Measurements from ENCODE around the gene RBMS3. TPM values are rescaled to one million over a fixed set of nuclear protein-coding genes. Genes with fewer than 3 reads are reported as not detected.

Gene RBMS3
- total and polyA plus RNA-seq, 2 of the 8 experiments (the other 6 are each of a cell fraction or from before 2014, with no cell fraction given), result 3.7 to 6.9 TPM

DNA sequence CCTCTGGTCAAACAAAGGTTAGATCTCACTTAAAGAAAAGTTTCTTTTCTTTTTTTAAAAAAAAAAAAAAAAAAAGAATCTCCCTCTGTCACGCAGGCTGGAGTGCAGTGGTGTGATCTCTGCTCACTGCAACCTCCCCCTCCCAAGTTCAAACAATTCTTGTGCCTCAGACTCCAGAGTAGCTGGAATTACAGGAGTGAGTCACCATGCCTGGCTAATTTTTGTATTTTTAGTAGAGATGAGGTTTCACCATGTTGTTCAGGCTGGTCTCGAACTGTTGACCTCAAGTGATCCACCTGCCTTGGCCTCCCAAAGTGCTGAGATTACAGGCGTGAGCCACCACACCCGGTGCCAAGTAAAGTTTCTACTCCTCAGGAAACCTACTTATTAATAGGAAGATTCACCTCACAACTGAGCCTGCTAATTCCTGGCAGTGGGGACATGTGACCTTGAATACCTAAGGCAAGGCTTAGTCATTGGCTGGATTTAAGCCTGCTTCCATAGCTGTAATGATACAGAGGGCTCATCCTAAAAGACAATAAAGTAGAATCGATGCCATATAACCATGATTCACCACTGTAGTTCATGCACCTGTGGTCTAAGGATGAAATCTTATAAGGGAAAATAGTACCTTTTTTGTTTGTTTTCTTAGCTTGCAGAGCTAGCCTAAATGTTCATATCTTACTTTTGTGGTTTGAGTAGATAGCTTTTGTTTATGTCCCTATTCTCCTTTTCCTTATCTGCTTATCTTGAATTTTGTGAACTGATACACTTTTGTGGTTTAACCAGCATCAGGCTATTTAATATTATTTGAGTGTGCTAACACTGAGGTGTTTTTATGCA, 24.8 kb upstream of the RBMS3 start:
- Histone ChIP-seq H4K5ac (ENCODE audit: insufficient read length, low read depth, low read length) (no peak overlapping the region), H3K79me2 (ENCODE audit: control insufficient read depth in 1 of 2, insufficient read depth in 2 of 2, low read length in 2 of 2) (no peaks in the 10 kb centered on the region), H3K4me3 (ENCODE audit: extremely low read depth in 1 of 4, insufficient read depth in 2 of 4, low read depth in 3 of 4, low read length in 4 of 4) (no peak overlapping the region), H3K27ac (ENCODE audit: low read depth, low read length) (no peak overlapping the region), H2BK5ac (ENCODE audit: low read depth, low read length) (no peak overlapping the region), H3K4ac (replicated peaks; ENCODE audit: insufficient read length, low read depth, low read length) (no peak overlapping the region), H3K23me2 (ENCODE audit: low read depth, low read length) (no peaks in the 10 kb centered on the region), H3K9me3 (ENCODE audit: insufficient read depth in 2 of 2, low read depth in 1 of 2, low read length in 1 of 2) (no peaks in the 10 kb centered on the region), H3K56ac (replicated peaks; ENCODE audit: insufficient read length, low read depth, low read length) (no peak overlapping the region), H2AFZ (ENCODE audit: low read length) (no peak overlapping the region), H2AK5ac (ENCODE audit: low read depth, low read length) (no peak overlapping the region), H3K9ac (replicated peaks in 1 of 4; ENCODE audit: extremely low read depth in 1 of 4, low read depth in 3 of 4, low read length in 3 of 4) (no peak overlapping the region), H3K14ac (ENCODE audit: insufficient read length) (no peak overlapping the region), H4K91ac (replicated peaks; ENCODE audit: insufficient read length, low read length) (no peak overlapping the region), H3K18ac (ENCODE audit: extremely low read depth, low read length) (no peak overlapping the region), H2BK120ac (replicated peaks; ENCODE audit: low read depth, low read length) (no peak overlapping the region), H3K23ac (ENCODE audit: insufficient read length) (no peak overlapping the region), H3K4me1 (replicated peaks in 1 of 4; ENCODE audit: control insufficient read depth in 3 of 4, insufficient read depth in 4 of 4, low read length in 3 of 4) (no peaks in the 10 kb centered on the region), H2BK12ac (ENCODE audit: low read depth, low read length) (no peak overlapping the region), H4K8ac (ENCODE audit: extremely low read depth, insufficient read depth, low read length) (no peak overlapping the region), H2BK15ac (ENCODE audit: low read length) (no peak overlapping the region), H2BK20ac (ENCODE audit: low read length) (no peak overlapping the region), H4K20me1 (replicated peaks in 1 of 2; ENCODE audit: control insufficient read depth in 1 of 2, insufficient read depth in 2 of 2, low read length in 2 of 2) (no peaks in the 10 kb centered on the region), H3K27me3 (replicated peaks in 1 of 4; ENCODE audit: control insufficient read depth in 3 of 4, extremely low read depth in 1 of 4, insufficient read depth in 3 of 4, low read length in 3 of 4) (no peaks in the 10 kb centered on the region), H3K4me2 (ENCODE audit: insufficient read depth in 1 of 2, low read depth in 2 of 2, low read length in 2 of 2) (no peak overlapping the region), H3K79me1 (ENCODE audit: low read depth, low read length) (no peaks in the 10 kb centered on the region), H3K36me3 (ENCODE audit: control insufficient read depth in 2 of 4, insufficient read depth in 4 of 4, low read length in 3 of 4) (no peaks in the 10 kb centered on the region)
- no peak for DNase-seq (ENCODE audit: low read depth in 1 of 2, low spot score in 2 of 2)
- FAIRE-seq, result no peak
- WGBS, 2 experiments (ENCODE audit: extremely low coverage in 1 of 2, insufficient coverage in 1 of 2, insufficient read length in 1 of 2, insufficient replicate concordance in 2 of 2, low coverage in 1 of 2, low lambda C conversion rate in 2 of 2, missing lambda C conversion rate in 1 of 2), result 94% methylated on average over 4 of the region's 5 CpGs; no CpG with 5 or more reads in 1 of the 2 experiments
- ChIA-PET CTCF (ENCODE audit: partially characterized antibody) (no interaction called here), POLR2A (ENCODE audit: partially characterized antibody) (no interaction called here)
- TF ChIP-seq SUZ12 (IDR thresholded peaks at IDR 0.05; ENCODE audit: low read length) (no peak), MAFK (IDR thresholded peaks at IDR 0.05; ENCODE audit: low read depth, low read length) (no peak), SP1 (IDR thresholded peaks at IDR 0.05; ENCODE audit: low read depth, low read length) (no peak), CBX5 (IDR thresholded peaks at IDR 0.05; ENCODE audit: low read depth, low read length) (no peak), SRF (IDR thresholded peaks at IDR 0.05; ENCODE audit: low read depth, low read length) (no peak), BRCA1 (IDR thresholded peaks at IDR 0.05; ENCODE audit: low read depth, low read length) (no peak), SAP30 (IDR thresholded peaks at IDR 0.05; ENCODE audit: insufficient read depth, insufficient replicate concordance, low read length) (no peak), EZH2 (IDR thresholded peaks at IDR 0.05; ENCODE audit: low read depth, low read length, severe bottlenecking) (no peak), CHD2 (IDR thresholded peaks at IDR 0.05; ENCODE audit: low read length) (no peak), TAF1 (IDR thresholded peaks at IDR 0.05; ENCODE audit: low read depth, low read length) (no peak)
- TF ChIP-seq, protein P1, sequence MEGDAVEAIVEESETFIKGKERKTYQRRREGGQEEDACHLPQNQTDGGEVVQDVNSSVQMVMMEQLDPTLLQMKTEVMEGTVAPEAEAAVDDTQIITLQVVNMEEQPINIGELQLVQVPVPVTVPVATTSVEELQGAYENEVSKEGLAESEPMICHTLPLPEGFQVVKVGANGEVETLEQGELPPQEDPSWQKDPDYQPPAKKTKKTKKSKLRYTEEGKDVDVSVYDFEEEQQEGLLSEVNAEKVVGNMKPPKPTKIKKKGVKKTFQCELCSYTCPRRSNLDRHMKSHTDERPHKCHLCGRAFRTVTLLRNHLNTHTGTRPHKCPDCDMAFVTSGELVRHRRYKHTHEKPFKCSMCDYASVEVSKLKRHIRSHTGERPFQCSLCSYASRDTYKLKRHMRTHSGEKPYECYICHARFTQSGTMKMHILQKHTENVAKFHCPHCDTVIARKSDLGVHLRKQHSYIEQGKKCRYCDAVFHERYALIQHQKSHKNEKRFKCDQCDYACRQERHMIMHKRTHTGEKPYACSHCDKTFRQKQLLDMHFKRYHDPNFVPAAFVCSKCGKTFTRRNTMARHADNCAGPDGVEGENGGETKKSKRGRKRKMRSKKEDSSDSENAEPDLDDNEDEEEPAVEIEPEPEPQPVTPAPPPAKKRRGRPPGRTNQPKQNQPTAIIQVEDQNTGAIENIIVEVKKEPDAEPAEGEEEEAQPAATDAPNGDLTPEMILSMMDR (IDR thresholded peaks at IDR 0.05; ENCODE audit: control extremely low read depth in 1 of 3, insufficient read depth in 1 of 3, low read depth in 1 of 3, low read length in 3 of 3), result no peak
